Measurements from ENCODE around the gene SLC44A2. TPM values are rescaled to one million over a fixed set of nuclear protein-coding genes. Genes with fewer than 3 reads are reported as not detected.
A peak's percentile ranks its signal among the peaks of the same experiment; 100 is the strongest.

Gene SLC44A2
- total and polyA plus RNA-seq, 9 donors: 18.1 to 137 (median 52.3) TPM

- Histone ChIP-seq H3K36me3 (no peaks in the 10 kb centered on the region), H3K27ac (no peak overlapping the region), H3K4me1 (ENCODE audit: insufficient read depth) (no peaks in the 10 kb centered on the region), H3K27me3 (no peaks in the 10 kb centered on the region), H3K4me3 (no peak overlapping the region), H3K9me3 (no peaks in the 10 kb centered on the region)
- intact Hi-C loops (cut with DNase I): no loop called here
- 67 to 68% (median 68%) methylated on average over 25 of the region's 25 CpGs for WGBS, 3 donors
- DNase-seq: no peak
- TF ChIP-seq EP300 (IDR thresholded peaks at IDR 0.05) (no peak), POLR2A (IDR thresholded peaks at IDR 0.05) (no peak)
- TF ChIP-seq, protein P1, sequence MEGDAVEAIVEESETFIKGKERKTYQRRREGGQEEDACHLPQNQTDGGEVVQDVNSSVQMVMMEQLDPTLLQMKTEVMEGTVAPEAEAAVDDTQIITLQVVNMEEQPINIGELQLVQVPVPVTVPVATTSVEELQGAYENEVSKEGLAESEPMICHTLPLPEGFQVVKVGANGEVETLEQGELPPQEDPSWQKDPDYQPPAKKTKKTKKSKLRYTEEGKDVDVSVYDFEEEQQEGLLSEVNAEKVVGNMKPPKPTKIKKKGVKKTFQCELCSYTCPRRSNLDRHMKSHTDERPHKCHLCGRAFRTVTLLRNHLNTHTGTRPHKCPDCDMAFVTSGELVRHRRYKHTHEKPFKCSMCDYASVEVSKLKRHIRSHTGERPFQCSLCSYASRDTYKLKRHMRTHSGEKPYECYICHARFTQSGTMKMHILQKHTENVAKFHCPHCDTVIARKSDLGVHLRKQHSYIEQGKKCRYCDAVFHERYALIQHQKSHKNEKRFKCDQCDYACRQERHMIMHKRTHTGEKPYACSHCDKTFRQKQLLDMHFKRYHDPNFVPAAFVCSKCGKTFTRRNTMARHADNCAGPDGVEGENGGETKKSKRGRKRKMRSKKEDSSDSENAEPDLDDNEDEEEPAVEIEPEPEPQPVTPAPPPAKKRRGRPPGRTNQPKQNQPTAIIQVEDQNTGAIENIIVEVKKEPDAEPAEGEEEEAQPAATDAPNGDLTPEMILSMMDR (IDR thresholded peaks at IDR 0.05): no peak
Measured at GRCh38 chr19:10642473-10643171, 17.3 kb downstream of the SLC44A2 start.

DNA sequence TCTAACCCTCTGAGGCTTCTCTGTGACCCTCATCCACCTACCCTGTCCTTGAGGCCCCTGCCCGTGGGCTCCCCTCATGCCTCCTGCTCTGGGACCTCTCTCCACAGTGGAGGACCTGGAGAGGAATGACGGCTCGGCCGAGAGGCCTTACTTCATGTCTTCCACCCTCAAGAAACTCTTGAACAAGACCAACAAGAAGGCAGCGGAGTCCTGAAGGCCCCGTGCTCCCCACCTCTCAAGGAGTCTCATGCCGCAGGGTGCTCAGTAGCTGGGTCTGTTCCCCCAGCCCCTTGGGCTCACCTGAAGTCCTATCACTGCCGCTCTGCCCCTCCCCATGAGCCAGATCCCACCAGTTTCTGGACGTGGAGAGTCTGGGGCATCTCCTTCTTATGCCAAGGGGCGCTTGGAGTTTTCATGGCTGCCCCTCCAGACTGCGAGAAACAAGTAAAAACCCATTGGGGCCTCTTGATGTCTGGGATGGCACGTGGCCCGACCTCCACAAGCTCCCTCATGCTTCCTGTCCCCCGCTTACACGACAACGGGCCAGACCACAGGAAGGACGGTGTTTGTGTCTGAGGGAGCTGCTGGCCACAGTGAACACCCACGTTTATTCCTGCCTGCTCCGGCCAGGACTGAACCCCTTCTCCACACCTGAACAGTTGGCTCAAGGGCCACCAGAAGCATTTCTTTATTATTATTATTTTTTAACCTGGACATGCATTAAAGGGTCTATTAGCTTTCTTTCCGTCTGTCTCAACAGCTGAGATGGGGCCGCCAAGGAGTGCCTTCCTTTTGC is 18.0 kb downstream of the SLC44A2 start:
- no peaks in the 10 kb centered on the region for H3K4me1 ChIP-seq (ENCODE audit: insufficient read depth)
- H3K36me3 ChIP-seq: no peaks in the 10 kb centered on the region
- H3K27ac ChIP-seq: no peak overlapping the region
- TF ChIP-seq, protein P1 (IDR thresholded peaks at IDR 0.05): no peak
- no peak for TF ChIP-seq POLR2A (IDR thresholded peaks at IDR 0.05)
- TF ChIP-seq EP300 (IDR thresholded peaks at IDR 0.05): no peak
- intact Hi-C loops (cut with DNase I): no loop called here
- no peak overlapping the region for H3K4me3 ChIP-seq
- no peaks in the 10 kb centered on the region for H3K27me3 ChIP-seq
- no peaks in the 10 kb centered on the region for H3K9me3 ChIP-seq
- DNase-seq: no peak
- WGBS, 3 donors: 59 to 68% (median 66%) methylated on average over 21 of the region's 21 CpGs

DNA sequence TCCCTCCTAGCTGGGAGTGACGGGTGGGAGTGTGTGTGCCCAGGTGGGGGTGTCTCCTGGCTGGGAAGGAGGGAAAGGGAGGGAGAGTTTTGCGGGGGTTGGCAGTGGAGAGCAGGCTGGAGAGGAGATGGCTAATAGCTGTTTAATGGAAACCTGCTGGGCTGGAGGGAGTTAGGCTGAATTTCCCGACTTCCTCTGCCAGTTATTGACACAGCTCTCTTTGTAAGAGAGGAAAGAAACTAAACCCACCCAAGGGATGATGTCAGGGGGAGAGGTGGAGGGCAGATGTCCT is 18.6 kb downstream of the SLC44A2 start:
- no peak overlapping the region for H3K27ac ChIP-seq
- no peak for DNase-seq
- no peaks in the 10 kb centered on the region for H3K27me3 ChIP-seq
- WGBS, 3 donors: 30 to 48% (median 43%) methylated on average over 3 of the region's 3 CpGs
- H3K9me3 ChIP-seq: no peaks in the 10 kb centered on the region
- H3K4me1 ChIP-seq (ENCODE audit: insufficient read depth): no peaks in the 10 kb centered on the region
- no peaks in the 10 kb centered on the region for H3K36me3 ChIP-seq
- intact Hi-C loops (cut with DNase I): loop anchor here (1.0 to 2.0 kb wide), 2 partner anchors 63 kb away; no protein-coding TSS in a partner anchor
- TF ChIP-seq, protein P1 (IDR thresholded peaks at IDR 0.05): no peak
- TF ChIP-seq POLR2A (IDR thresholded peaks at IDR 0.05): no peak
- TF ChIP-seq EP300 (IDR thresholded peaks at IDR 0.05): no peak
- H3K4me3 ChIP-seq: no peak overlapping the region

GRCh38 chr19:10644260-10645007 is 19.1 kb downstream of the SLC44A2 start:
- H3K27me3 ChIP-seq: no peaks in the 10 kb centered on the region
- H3K27ac ChIP-seq: peak overlapping the region in 1 of 2 donors; percentile 16
- H3K4me3 ChIP-seq: no peak overlapping the region
- TF ChIP-seq EP300 (IDR thresholded peaks at IDR 0.05) (no peak), POLR2A (IDR thresholded peaks at IDR 0.05) (peak; percentile 10)
- TF ChIP-seq, protein P1 (IDR thresholded peaks at IDR 0.05): peak; percentile 72 to 87 (median 83)
- H3K36me3 ChIP-seq: no peaks in the 10 kb centered on the region
- no peaks in the 10 kb centered on the region for H3K9me3 ChIP-seq
- DNase-seq: peak; percentile 80 to 90 (median 88)
- WGBS, 3 donors: 26 to 29% (median 26%) methylated on average over 12 to 14 of the region's 14 CpGs
- H3K4me1 ChIP-seq (ENCODE audit: insufficient read depth): no peaks in the 10 kb centered on the region
- intact Hi-C loops (cut with DNase I): loop anchor here (1.0 to 2.0 kb wide), 2 partner anchors 63 to 64 kb away; no protein-coding TSS in a partner anchor

Data from ovary (tissue), 9 donors.